T-helper 2 cell treated with Interferon-gamma antibody and Interleukin-4, amounts not matched to agents 5 μg/mL and 100 μg/mL, for 36 hours (primary cell): ENCODE measurements around the gene OR52E8.

Experiments used
- DNase-seq: peaks from one replicate; pipeline ENCODE4 v3.0.0; 2021; ENCODE audit warnings: low spot score
- H3K27ac Mint-ChIP-seq: one replicate; pipeline ENCODE4 v1.8.0; 2021; ENCODE audit warnings: mild to moderate bottlenecking, mixed read lengths
- H3K27me3 Mint-ChIP-seq: one replicate; pipeline ENCODE4 v1.8.0; 2021; ENCODE audit warnings: low read depth, mixed read lengths
- H3K36me3 Mint-ChIP-seq: one replicate; pipeline ENCODE4 v1.8.0; 2021; ENCODE audit warnings: low read depth, mixed read lengths
- H3K4me1 Mint-ChIP-seq: one replicate; pipeline ENCODE4 v1.8.0; 2021; ENCODE audit warnings: low read depth, mixed read lengths
- H3K4me3 Mint-ChIP-seq: one replicate; pipeline ENCODE4 v1.8.0; 2022; ENCODE audit warnings: mild to moderate bottlenecking, moderate library complexity, mixed read lengths
- H3K9me3 Mint-ChIP-seq: one replicate; pipeline ENCODE4 v1.8.0; 2021; ENCODE audit warnings: mixed read lengths

The OR52E8 gene

GRCh38 chr11:5833446-5833845 is 24.0 kb downstream of the OR52E8 start:
- Mint-ChIP-seq H3K4me1 (no peaks in the 10 kb centered on the region), H3K4me3 (no peak overlapping the region), H3K27ac (no peak overlapping the region), H3K36me3 (no peaks in the 10 kb centered on the region), H3K9me3 (no peaks in the 10 kb centered on the region), H3K27me3 (no peaks in the 10 kb centered on the region)
- no peak for DNase-seq

GRCh38 chr11:5831196-5831829 is 26.2 kb downstream of the OR52E8 start:
- peaks cover 3% of the 10 kb centered on the region for H3K27me3 Mint-ChIP-seq
- DNase-seq = no peak
- no peaks in the 10 kb centered on the region for H3K9me3 Mint-ChIP-seq
- no peaks in the 10 kb centered on the region for H3K4me1 Mint-ChIP-seq
- H3K36me3 Mint-ChIP-seq = no peaks in the 10 kb centered on the region
- no peak overlapping the region for H3K4me3 Mint-ChIP-seq
- no peak overlapping the region for H3K27ac Mint-ChIP-seq

- no peak for DNase-seq
- Mint-ChIP-seq H3K27ac (peak overlapping the region; percentile 68), H3K4me1 (peaks cover 7% of the 10 kb centered on the region), H3K4me3 (peak overlapping the region; percentile 78), H3K27me3 (peaks cover 7% of the 10 kb centered on the region), H3K9me3 (no peaks in the 10 kb centered on the region), H3K36me3 (no peaks in the 10 kb centered on the region)
Measured at GRCh38 chr11:5818245-5818886, 39.1 kb downstream of the OR52E8 start.

GRCh38 chr11:5815534-5815933 is 42.0 kb downstream of the OR52E8 start:
- Mint-ChIP-seq H3K9me3 (no peaks in the 10 kb centered on the region), H3K27ac (no peak overlapping the region), H3K27me3 (peaks cover 16% of the 10 kb centered on the region), H3K4me1 (peaks cover 7% of the 10 kb centered on the region), H3K36me3 (no peaks in the 10 kb centered on the region), H3K4me3 (no peak overlapping the region)
- no peak for DNase-seq

GRCh38 chr11:5809905-5810795 is 47.3 kb downstream of the OR52E8 start:
- Mint-ChIP-seq H3K4me3 (no peak overlapping the region), H3K4me1 (peaks cover 10% of the 10 kb centered on the region), H3K36me3 (no peaks in the 10 kb centered on the region), H3K27me3 (peaks cover 29% of the 10 kb centered on the region), H3K9me3 (no peaks in the 10 kb centered on the region), H3K27ac (no peak overlapping the region)
- DNase-seq = no peak

- Mint-ChIP-seq H3K36me3 (no peaks in the 10 kb centered on the region), H3K27me3 (peaks cover 29% of the 10 kb centered on the region), H3K27ac (no peak overlapping the region), H3K4me3 (peak overlapping the region; percentile 86), H3K4me1 (peaks cover 10% of the 10 kb centered on the region), H3K9me3 (no peaks in the 10 kb centered on the region)
- peak; percentile 6 for DNase-seq
Measured at GRCh38 chr11:5809122-5809519, 48.4 kb downstream of the OR52E8 start.

- H3K4me3 Mint-ChIP-seq = peak within 1 kb of the TSS; percentile 86
- H3K4me1 Mint-ChIP-seq = peaks cover 10% of the 10 kb centered on the region
- peaks cover 24% of the 10 kb centered on the region for H3K27me3 Mint-ChIP-seq
- H3K9me3 Mint-ChIP-seq = no peaks in the 10 kb centered on the region
- DNase-seq = peak; percentile 60
- no peaks in the 10 kb centered on the region for H3K36me3 Mint-ChIP-seq
- H3K27ac Mint-ChIP-seq = no peak within 1 kb of the TSS
Measured at GRCh38 chr11:5808500-5809121, 48.9 kb downstream of the OR52E8 start, which contains the start of gene OR52N2. Gene OR52N2 (plus strand): TSS chr11:5808924. CDS start chr11:5820336, 11,412 bp downstream.

- no peak overlapping the region for H3K4me3 Mint-ChIP-seq
- peaks cover 20% of the 10 kb centered on the region for H3K27me3 Mint-ChIP-seq
- H3K9me3 Mint-ChIP-seq = no peaks in the 10 kb centered on the region
- peaks cover 10% of the 10 kb centered on the region for H3K4me1 Mint-ChIP-seq
- H3K27ac Mint-ChIP-seq = no peak overlapping the region
- no peak for DNase-seq
- no peaks in the 10 kb centered on the region for H3K36me3 Mint-ChIP-seq
Measured at GRCh38 chr11:5807580-5807979, 49.9 kb downstream of the OR52E8 start.
